ENCODE data around the gene SRRM2.

SRRM2 gene

GRCh38 chr16:2762711-2763110 lies 10.3 kb downstream of the SRRM2 start:
- DNase-seq (ENCODE audit: low read depth in 2 of 2): no peak

GRCh38 chr16:2763173-2763572 lies 10.7 kb downstream of the SRRM2 start:
- no peak for DNase-seq (ENCODE audit: low read depth in 2 of 2)

DNA sequence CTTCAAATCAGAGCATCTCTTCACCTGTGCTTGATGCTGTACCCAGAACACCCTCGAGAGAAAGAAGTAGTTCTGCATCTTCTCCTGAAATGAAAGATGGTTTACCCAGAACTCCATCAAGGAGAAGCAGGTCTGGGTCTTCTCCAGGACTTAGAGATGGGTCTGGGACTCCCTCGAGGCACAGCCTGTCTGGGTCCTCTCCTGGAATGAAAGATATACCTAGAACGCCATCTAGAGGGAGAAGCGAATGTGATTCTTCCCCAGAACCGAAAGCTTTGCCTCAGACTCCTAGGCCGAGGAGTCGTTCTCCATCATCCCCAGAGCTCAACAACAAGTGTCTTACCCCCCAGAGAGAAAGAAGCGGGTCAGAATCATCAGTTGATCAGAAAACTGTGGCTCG lies 12.3 kb downstream of the SRRM2 start:
- no peak for DNase-seq (ENCODE audit: low read depth in 2 of 2)

DNA sequence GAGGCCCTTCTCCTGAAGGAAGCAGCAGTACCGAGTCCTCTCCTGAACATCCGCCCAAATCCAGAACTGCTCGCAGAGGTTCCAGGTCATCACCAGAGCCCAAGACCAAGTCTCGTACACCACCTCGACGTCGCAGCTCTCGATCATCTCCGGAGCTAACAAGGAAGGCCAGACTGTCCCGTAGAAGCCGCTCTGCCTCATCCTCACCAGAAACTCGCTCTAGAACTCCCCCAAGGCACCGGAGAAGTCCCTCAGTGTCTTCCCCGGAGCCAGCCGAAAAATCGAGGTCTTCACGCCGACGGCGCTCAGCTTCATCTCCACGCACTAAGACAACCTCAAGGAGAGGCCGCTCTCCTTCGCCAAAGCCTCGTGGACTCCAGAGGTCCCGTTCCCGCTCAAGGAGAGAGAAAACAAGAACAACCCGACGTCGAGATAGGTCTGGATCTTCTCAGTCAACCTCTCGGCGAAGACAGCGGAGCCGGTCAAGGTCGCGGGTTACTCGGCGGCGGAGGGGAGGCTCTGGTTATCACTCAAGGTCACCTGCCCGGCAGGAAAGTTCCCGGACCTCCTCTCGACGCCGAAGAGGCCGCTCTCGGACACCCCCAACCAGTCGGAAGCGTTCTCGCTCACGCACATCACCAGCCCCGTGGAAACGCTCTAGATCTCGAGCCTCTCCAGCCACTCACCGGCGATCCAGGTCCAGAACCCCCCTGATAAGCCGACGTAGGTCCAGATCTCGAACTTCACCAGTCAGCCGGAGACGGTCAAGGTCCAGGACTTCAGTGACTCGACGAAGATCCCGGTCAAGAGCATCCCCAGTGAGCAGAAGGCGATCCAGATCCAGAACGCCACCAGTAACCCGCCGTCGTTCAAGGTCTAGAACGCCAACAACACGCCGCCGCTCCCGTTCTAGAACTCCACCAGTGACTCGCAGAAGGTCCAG lies 13.3 kb downstream of the SRRM2 start:
- DNase-seq (ENCODE audit: low read depth in 2 of 2): no peak

- DNase-seq (ENCODE audit: low read depth in 2 of 2): no peak
Measured at GRCh38 chr16:2766430-2767139, 14.1 kb downstream of the SRRM2 start.

- no peak for DNase-seq (ENCODE audit: low read depth in 2 of 2)
Measured at GRCh38 chr16:2767140-2767731, 14.8 kb downstream of the SRRM2 start.

DNA sequence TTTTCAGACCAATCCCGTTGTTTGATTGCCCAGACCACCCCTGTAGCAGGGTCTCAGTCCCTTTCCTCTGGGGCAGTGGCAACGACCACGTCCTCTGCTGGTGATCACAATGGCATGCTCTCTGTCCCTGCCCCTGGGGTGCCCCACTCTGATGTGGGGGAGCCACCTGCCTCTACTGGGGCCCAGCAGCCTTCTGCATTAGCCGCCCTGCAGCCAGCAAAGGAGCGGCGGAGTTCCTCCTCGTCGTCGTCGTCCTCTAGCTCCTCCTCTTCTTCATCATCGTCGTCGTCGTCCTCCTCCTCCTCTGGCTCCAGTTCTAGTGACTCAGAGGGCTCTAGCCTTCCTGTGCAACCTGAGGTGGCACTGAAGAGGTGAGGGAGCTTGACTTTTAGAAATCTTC lies 15.5 kb downstream of the SRRM2 start:
- DNase-seq (ENCODE audit: low read depth in 2 of 2): no peak

DNA sequence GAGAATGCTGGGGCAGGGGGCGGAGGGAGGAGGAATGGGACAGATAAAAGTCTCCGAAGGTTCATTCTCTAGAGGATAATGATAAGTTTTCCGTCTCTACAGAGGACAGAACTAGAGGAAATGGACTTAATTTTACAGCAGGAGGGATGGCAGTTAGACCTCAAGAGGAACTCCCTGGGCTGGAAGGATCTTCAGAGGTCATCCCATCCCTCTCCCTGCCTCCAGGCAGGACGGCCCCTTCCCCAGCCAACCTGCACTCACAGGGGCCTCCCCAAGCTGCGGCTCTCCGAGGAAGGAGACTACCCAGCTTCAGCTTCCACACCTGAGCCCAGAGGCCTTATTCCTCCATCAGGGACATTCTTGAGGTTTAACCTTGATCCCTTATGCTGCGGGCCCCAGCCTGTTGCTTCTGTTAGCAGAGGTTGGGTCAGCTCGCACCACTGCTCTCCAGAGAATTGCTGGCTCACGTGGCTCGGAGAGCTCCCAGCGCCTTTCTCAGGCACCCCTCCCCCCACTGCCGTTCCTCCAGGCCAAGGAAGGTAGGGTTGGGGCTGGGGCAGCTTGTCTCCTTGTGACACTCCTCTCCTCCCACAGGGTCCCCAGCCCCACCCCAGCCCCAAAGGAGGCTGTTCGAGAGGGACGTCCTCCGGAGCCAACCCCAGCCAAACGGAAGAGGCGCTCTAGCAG lies 16.1 kb downstream of the SRRM2 start:
- DNase-seq (ENCODE audit: low read depth in 2 of 2): no peak

- DNase-seq (ENCODE audit: low read depth in 2 of 2): no peak
Measured at GRCh38 chr16:2769100-2769529, 16.7 kb downstream of the SRRM2 start.

- no peak for DNase-seq (ENCODE audit: low read depth in 2 of 2)
Measured at GRCh38 chr16:2769675-2770056, 17.2 kb downstream of the SRRM2 start.

DNA sequence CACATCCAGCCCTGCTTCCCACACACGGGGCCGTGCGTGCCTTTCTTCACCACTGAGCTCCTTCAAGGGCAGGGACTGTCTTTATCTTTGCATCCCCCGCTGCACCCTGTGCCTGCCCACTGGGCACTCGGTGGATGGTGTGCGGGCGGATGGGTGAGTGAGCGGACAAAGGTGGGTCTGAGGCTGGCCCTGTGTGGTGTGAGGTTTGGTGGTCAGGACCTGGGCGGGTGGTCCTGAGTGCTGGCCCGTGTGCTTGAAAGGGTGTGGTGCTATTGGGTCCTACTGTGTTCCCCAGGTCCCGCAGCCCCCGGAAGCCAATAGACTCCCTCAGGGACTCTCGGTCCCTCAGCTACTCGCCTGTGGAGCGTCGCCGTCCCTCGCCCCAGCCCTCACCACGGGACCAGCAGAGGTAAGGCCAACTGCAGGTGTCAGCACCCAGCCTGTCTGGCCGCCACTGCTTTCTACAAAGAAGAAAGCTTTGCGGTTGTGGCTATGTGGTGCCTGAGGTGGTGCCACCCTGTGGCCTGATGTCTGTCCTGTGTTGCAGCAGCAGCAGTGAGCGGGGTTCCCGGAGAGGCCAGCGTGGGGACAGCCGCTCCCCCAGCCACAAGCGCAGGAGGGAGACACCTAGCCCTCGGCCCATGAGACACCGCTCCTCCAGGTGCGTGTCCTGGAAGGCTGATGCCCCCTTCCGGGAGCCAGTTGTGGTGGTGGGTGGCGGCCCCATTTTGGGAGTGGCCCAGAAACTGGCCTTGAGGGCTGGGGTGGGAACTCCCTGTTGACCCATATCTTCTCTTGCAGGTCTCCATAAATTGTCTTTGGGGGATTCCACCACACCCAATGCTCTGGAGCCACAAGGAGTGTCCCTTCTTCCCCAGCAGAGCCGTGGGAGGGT lies 17.9 kb downstream of the SRRM2 start:
- DNase-seq (ENCODE audit: low read depth in 2 of 2): no peak

- no peak for DNase-seq (ENCODE audit: low read depth in 2 of 2)
Measured at GRCh38 chr16:2771496-2772402, 19.3 kb downstream of the SRRM2 start.

GRCh38 chr16:2773188-2773968 lies 20.9 kb downstream of the SRRM2 start:
- no peak for DNase-seq (ENCODE audit: low read depth in 2 of 2)

GRCh38 chr16:2774161-2774891 lies 21.9 kb downstream of the SRRM2 start:
- no peak for DNase-seq (ENCODE audit: low read depth in 2 of 2)

DNA sequence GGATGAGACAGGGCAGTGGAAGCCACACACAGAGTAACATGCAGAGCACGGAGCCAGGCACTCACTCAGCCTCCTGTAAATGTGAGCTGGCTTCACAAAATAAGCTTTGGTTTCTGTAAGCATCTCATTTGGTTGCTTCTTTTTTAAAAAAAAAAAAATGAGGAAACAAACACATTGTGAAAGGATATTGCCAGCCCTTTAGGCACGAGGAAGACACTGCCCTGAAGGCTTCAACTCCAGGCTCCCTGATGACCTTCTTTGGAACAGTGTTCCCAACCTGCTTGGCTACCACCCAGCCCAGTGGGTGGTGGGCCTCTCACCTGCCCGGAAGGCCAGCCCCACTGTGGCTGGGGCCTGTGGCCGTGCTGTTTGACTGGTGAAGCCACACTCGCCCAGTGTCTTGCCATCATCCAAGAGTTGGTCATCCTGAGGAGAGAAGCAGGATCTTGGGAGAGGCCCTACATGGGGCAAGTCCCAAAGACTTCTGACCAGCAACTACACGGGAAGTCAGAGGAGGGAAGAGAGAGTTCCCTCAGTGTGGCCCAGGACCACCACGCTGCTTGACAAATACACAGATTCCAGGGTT lies 22.8 kb downstream of the SRRM2 start:
- DNase-seq (ENCODE audit: low read depth in 2 of 2): no peak

DNA sequence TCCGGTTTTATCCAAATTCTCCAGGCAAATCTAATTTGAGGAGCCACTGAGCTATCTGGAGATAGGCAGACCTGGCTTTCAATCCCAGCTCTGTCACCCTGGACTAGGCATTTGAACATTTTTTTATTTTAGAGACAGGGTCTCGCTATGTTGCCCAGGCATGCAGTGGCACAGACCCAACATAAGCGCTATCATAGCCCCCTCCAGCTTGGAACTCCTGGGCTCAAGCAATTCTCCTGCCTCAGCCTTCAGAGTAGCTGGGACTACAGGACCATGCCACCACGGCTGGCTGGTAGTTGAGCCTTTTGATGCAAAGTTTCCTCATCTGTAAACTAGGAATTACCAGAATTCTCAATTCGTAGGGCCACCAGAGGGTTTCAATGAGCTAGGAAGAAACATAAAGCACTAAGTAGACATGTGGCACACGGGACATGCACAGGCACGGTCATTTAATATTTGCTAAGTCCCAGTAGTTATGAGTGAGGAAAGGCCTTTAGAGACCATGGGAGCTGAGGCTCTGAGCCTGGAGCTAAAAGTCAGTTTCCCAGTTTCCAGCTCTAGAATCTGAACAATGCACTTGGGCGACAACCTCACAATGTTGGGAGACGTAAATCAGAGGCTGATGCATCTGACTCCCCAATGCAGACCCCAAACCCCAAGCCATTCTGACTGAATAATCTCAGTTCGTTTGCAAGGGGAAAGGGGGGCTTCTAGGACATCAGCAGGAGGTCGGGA lies 23.5 kb downstream of the SRRM2 start:
- DNase-seq (ENCODE audit: low read depth in 2 of 2): no peak

DNA sequence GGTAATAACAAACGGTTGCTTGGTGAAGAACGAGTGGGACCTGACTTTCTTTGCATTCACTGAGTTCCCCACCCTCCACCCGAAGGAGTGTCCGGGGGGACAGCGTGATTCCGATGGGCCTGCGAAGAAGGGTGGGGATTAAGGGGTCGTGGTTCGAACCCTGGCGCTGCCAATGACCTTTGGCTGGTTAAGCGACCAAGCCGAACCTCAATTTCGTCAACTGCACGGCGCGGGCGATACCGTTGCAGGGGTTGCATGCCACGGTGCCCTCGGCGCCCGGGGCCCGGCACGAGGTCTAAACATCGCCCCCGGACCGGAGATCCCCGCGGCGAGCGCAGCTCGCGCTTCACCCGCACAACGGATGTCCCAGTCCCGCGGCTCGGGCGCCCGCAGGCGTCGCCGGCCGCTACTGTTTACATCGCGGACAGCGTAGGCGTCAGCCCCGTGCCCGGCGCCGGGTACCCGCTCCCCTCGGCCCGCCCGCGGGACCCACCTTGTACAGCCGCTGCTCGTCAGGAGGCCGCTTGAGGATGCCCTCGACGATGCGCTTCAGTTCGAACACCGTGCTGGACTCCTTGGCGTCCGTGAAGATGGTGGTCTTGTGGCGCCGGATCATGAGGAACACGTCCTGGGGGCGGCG lies 24.2 kb downstream of the SRRM2 start:
- no peak for DNase-seq (ENCODE audit: low read depth in 2 of 2)
